ENCODE measurements around the gene RTL9.

DNA sequence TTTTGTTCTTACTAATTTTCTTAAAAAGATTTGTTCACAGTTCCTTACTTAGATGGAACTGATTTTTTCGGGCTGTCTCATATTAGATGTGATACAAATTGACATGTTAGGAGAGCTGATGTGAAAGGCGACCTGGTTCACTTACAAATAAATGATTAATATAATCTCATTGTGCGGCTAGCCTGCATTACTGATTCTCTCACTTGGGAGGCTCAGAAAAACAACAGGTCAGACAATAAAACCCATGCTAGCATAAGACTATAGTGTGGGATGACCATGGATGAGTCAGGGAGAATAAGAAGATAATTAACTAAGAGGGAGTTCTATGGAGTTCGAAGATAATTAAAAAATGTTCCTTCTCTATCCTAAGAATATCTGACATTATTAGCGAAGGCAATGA lies 40.8 kb downstream of the RTL9 start:
- TF ChIP-seq, protein P1, sequence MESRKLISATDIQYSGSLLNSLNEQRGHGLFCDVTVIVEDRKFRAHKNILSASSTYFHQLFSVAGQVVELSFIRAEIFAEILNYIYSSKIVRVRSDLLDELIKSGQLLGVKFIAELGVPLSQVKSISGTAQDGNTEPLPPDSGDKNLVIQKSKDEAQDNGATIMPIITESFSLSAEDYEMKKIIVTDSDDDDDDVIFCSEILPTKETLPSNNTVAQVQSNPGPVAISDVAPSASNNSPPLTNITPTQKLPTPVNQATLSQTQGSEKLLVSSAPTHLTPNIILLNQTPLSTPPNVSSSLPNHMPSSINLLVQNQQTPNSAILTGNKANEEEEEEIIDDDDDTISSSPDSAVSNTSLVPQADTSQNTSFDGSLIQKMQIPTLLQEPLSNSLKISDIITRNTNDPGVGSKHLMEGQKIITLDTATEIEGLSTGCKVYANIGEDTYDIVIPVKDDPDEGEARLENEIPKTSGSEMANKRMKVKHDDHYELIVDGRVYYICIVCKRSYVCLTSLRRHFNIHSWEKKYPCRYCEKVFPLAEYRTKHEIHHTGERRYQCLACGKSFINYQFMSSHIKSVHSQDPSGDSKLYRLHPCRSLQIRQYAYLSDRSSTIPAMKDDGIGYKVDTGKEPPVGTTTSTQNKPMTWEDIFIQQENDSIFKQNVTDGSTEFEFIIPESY (CRISPR knock-in tag; IDR thresholded peaks at IDR 0.05) = no peak
- no peak for TF ChIP-seq HCFC1 (IDR thresholded peaks at IDR 0.05; ENCODE audit: low read depth, low read length)
- no peak for TF ChIP-seq ZNF780A (CRISPR knock-in tag; IDR thresholded peaks at IDR 0.05)
- TF ChIP-seq SMARCB1 (IDR thresholded peaks at IDR 0.05; ENCODE audit: insufficient read length, low read depth) = no peak
- TF ChIP-seq BHLHE40 (IDR thresholded peaks at IDR 0.05; ENCODE audit: low read length) = no peak
- no peak for TF ChIP-seq SMARCC2 (IDR thresholded peaks at IDR 0.05; ENCODE audit: low read depth)
- TF ChIP-seq RFX1 (IDR thresholded peaks at IDR 0.05) = no peak
- TF ChIP-seq CEBPB (tag; IDR thresholded peaks at IDR 0.05) = no peak
- TF ChIP-seq PCBP1 (IDR thresholded peaks at IDR 0.05; ENCODE audit: low read depth, low read length, poor library complexity, severe bottlenecking) = no peak
- TF ChIP-seq, protein P2, sequence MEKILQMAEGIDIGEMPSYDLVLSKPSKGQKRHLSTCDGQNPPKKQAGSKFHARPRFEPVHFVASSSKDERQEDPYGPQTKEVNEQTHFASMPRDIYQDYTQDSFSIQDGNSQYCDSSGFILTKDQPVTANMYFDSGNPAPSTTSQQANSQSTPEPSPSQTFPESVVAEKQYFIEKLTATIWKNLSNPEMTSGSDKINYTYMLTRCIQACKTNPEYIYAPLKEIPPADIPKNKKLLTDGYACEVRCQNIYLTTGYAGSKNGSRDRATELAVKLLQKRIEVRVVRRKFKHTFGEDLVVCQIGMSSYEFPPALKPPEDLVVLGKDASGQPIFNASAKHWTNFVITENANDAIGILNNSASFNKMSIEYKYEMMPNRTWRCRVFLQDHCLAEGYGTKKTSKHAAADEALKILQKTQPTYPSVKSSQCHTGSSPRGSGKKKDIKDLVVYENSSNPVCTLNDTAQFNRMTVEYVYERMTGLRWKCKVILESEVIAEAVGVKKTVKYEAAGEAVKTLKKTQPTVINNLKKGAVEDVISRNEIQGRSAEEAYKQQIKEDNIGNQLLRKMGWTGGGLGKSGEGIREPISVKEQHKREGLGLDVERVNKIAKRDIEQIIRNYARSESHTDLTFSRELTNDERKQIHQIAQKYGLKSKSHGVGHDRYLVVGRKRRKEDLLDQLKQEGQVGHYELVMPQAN (IDR thresholded peaks at IDR 0.05; ENCODE audit: borderline replicate concordance) = no peak

Data from K562 (cell line).